ENCODE data around the gene FAM184A. TPM values are rescaled to one million over a fixed set of nuclear protein-coding genes. Genes with fewer than 3 reads are reported as not detected.

Gene FAM184A
- total and polyA plus RNA-seq, 2 donors (not counting 3 experiments of a cell fraction or from before 2014, with no cell fraction given) = 0.04 to 0.84 TPM

- BruUV-seq (replicated peaks) = no TSS peak
- H3K9ac ChIP-seq (replicated peaks; ENCODE audit: extremely low read depth, insufficient read depth, low read length) = no peak overlapping the region
- POLR2A ChIA-PET = no interaction called here
- no peaks in the 10 kb centered on the region for H3K36me3 ChIP-seq (ENCODE audit: control insufficient read depth in 2 of 2, extremely low read depth in 1 of 2, insufficient read depth in 2 of 2, low read length in 2 of 2)
- peaks cover 5% of the 10 kb centered on the region for H3K4me1 ChIP-seq (ENCODE audit: control insufficient read depth, extremely low read depth, insufficient read depth, low read length)
- H3K4me3 ChIP-seq (replicated peaks in 1 of 3; ENCODE audit: insufficient read depth in 1 of 3, low read depth in 1 of 3, low read length in 3 of 3) = no peak overlapping the region
- no peak overlapping the region for H3K4me2 ChIP-seq (ENCODE audit: insufficient read depth, low read length)
- no peak for FAIRE-seq
- H2AFZ ChIP-seq (ENCODE audit: low read depth, low read length) = no peak overlapping the region
- dilution Hi-C loops (cut with MboI; ENCODE audit: extremely low pct_ligation_motif_present, low sequenced_read_pairs) (no loop called here), intact Hi-C loops (cut with micrococcal nuclease) (no loop called here)
- H3K27me3 ChIP-seq (ENCODE audit: control insufficient read depth in 2 of 2, insufficient read depth in 2 of 2, low read length in 2 of 2) = no peaks in the 10 kb centered on the region
- H3K9me3 ChIP-seq (replicated peaks; ENCODE audit: control insufficient read depth, insufficient read depth, low read length) = no peaks in the 10 kb centered on the region
- H3K9me1 ChIP-seq (replicated peaks; ENCODE audit: control insufficient read depth, extremely low read depth, insufficient read depth, low read length) = no peaks in the 10 kb centered on the region
- no peak for TF ChIP-seq FOS (IDR thresholded peaks at IDR 0.05; ENCODE audit: borderline replicate concordance, insufficient read depth, low read length)
- no peak for TF ChIP-seq MYC (IDR thresholded peaks at IDR 0.05; ENCODE audit: low read depth, low read length)
- no peak for TF ChIP-seq JUN (IDR thresholded peaks at IDR 0.05; ENCODE audit: borderline replicate concordance, insufficient read depth, insufficient read length, low read depth)
- TF ChIP-seq POLR2A (IDR thresholded peaks at IDR 0.05; ENCODE audit: low read depth, low read length) = no peak
- no peak for DNase-seq (ENCODE audit: low read depth, low spot score)
- no peak overlapping the region for H3K27ac ChIP-seq (ENCODE audit: insufficient read depth, low read depth, low read length)
- no peaks in the 10 kb centered on the region for H3K79me2 ChIP-seq (ENCODE audit: control insufficient read depth, insufficient read depth, low read length)
- H4K20me1 ChIP-seq (replicated peaks; ENCODE audit: control insufficient read depth, extremely low read depth, insufficient read depth, low read length) = no peaks in the 10 kb centered on the region
- CTCF ChIA-PET = interaction anchor here (1.6 kb wide), 1 partner anchor 12 kb away, joined by 7 read pairs; no protein-coding TSS in a partner anchor
Measured at GRCh38 chr6:119122336-119122735, 43.9 kb upstream of the FAM184A start.

GRCh38 chr6:119121367-119121766 lies 42.9 kb upstream of the FAM184A start:
- no peaks in the 10 kb centered on the region for H4K20me1 ChIP-seq (replicated peaks; ENCODE audit: control insufficient read depth, extremely low read depth, insufficient read depth, low read length)
- no TSS peak for BruUV-seq (replicated peaks)
- no peak for TF ChIP-seq EZH2 (IDR thresholded peaks at IDR 0.05; ENCODE audit: borderline replicate concordance, low read depth, low read length, severe bottlenecking)
- no peak for TF ChIP-seq GATA2 (IDR thresholded peaks at IDR 0.05; ENCODE audit: insufficient read depth, insufficient read length, low read depth, low read length)
- no peak for TF ChIP-seq POLR2AphosphoS5 (IDR thresholded peaks at IDR 0.05; ENCODE audit: insufficient read depth, low read depth, low read length)
- TF ChIP-seq JUN (IDR thresholded peaks at IDR 0.05; ENCODE audit: borderline replicate concordance, insufficient read depth, insufficient read length, low read depth) = no peak
- TF ChIP-seq POLR2A (IDR thresholded peaks at IDR 0.05; ENCODE audit: low read depth, low read length) = no peak
- TF ChIP-seq CTCF (IDR thresholded peaks at IDR 0.05; ENCODE audit: extremely low read depth in 1 of 2, insufficient read depth in 1 of 2, low read depth in 1 of 2, low read length in 2 of 2) = no peak
- TF ChIP-seq FOS (IDR thresholded peaks at IDR 0.05; ENCODE audit: borderline replicate concordance, insufficient read depth, low read length) = no peak
- no peak for TF ChIP-seq MYC (IDR thresholded peaks at IDR 0.05; ENCODE audit: low read depth, low read length)
- no peak for TF ChIP-seq MAX (IDR thresholded peaks at IDR 0.05; ENCODE audit: insufficient read depth, insufficient read length)
- intact Hi-C loops (cut with micrococcal nuclease) = no loop called here
- ChIA-PET CTCF (interaction anchor here (1.4 to 1.6 kb wide), 2 partner anchors 8 to 11 kb away, joined by 4 to 7 read pairs; no protein-coding TSS in a partner anchor), POLR2A (no interaction called here)
- dilution Hi-C loops (cut with MboI; ENCODE audit: extremely low pct_ligation_motif_present, low sequenced_read_pairs) = no loop called here
- no peak overlapping the region for H2AFZ ChIP-seq (ENCODE audit: low read depth, low read length)
- H3K4me3 ChIP-seq (replicated peaks in 1 of 3; ENCODE audit: insufficient read depth in 1 of 3, low read depth in 1 of 3, low read length in 3 of 3) = no peak overlapping the region
- H3K9ac ChIP-seq (replicated peaks; ENCODE audit: extremely low read depth, insufficient read depth, low read length) = no peak overlapping the region
- DNase-seq (ENCODE audit: low read depth, low spot score) (no peak), FAIRE-seq (no peak)
- no peaks in the 10 kb centered on the region for H3K9me1 ChIP-seq (replicated peaks; ENCODE audit: control insufficient read depth, extremely low read depth, insufficient read depth, low read length)
- no peaks in the 10 kb centered on the region for H3K79me2 ChIP-seq (ENCODE audit: control insufficient read depth, insufficient read depth, low read length)
- H3K4me1 ChIP-seq (ENCODE audit: control insufficient read depth, extremely low read depth, insufficient read depth, low read length) = peaks cover 5% of the 10 kb centered on the region
- H3K9me3 ChIP-seq (replicated peaks; ENCODE audit: control insufficient read depth, insufficient read depth, low read length) = no peaks in the 10 kb centered on the region
- no peak overlapping the region for H3K4me2 ChIP-seq (ENCODE audit: insufficient read depth, low read length)
- H3K27ac ChIP-seq (ENCODE audit: insufficient read depth, low read depth, low read length) = no peak overlapping the region
- no peaks in the 10 kb centered on the region for H3K36me3 ChIP-seq (ENCODE audit: control insufficient read depth in 2 of 2, extremely low read depth in 1 of 2, insufficient read depth in 2 of 2, low read length in 2 of 2)
- H3K27me3 ChIP-seq (ENCODE audit: control insufficient read depth in 2 of 2, insufficient read depth in 2 of 2, low read length in 2 of 2) = no peaks in the 10 kb centered on the region

Data from endothelial cell of umbilical vein (primary cell).